ENCODE measurements around the gene SS18L1.

DNA sequence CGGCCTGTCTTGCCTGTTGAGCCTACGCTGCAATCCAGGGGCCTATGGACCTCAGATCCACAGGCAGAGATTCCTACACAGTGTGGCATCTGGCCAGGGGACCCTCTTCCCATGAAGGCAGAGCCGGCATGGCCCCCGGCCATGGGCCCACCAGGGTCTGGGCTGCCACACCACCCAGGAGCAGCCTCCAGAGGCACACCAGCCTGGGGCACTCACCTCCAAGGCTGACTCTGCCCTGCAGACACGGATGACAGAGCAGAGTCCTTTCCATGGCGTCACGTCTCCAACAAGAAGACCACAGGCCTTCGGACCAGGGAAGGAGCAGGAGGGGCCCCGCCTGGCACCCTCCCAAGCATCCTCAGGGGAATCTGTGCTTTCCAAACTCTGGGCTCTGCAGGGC is 80.0 kb downstream of the SS18L1 start:
- TF ChIP-seq EZH2 (IDR thresholded peaks at IDR 0.05): no peak
- no peak for TF ChIP-seq POLR2AphosphoS5 (IDR thresholded peaks at IDR 0.05; ENCODE audit: borderline replicate concordance, low read depth, low read length)

Measured in SK-N-MC (cell line).